Gastrocnemius medialis (tissue), 4 donors: ENCODE measurements around the gene CHIC2. TPM values are rescaled to one million over a fixed set of nuclear protein-coding genes. Genes with fewer than 3 reads are reported as not detected.
A peak's percentile ranks its signal among the peaks of the same experiment; 100 is the strongest.

Experiments
- ATAC-seq, 2 donors: fragments of 150-250 bp; one replicate each; pipeline ENCODE4 v1.9.1; 2016
- DNase-seq, 2 donors: peaks; one replicate each; pipeline ENCODE4 v3.0.0-alpha.2; 2019
- H3K27ac ChIP-seq, 4 donors: fragments of 200-600 bp; sonication (generic); 1 replicate in 1 of 4; 2 replicates in 3 of 4; pipeline ENCODE4 v1.5.1; 2016 to 2018; ENCODE audit warnings: mild to moderate bottlenecking in 2 of 4, moderate library complexity in 1 of 4
- H3K27me3 ChIP-seq, 3 donors: fragments of 200-600 bp; sonication (generic) in 2 of 3; 1 replicate in 1 of 3; 2 replicates in 2 of 3; pipeline versions ENCODE4 v1.5.1 to v1.6.0; 2016 to 2019; ENCODE audit warnings: mild to moderate bottlenecking in 1 of 3, moderate library complexity in 1 of 3
- H3K36me3 ChIP-seq, 2 donors: fragments of 200-600 bp; sonication (generic) in 1 of 2; one replicate each; pipeline ENCODE4 v1.5.1; 2017 to 2018
- H3K4me1 ChIP-seq, 2 donors: fragments of 200-600 bp; sonication (generic) in 1 of 2; one replicate each; pipeline ENCODE4 v1.5.1; 2016 to 2017; ENCODE audit warnings: mild to moderate bottlenecking in 2 of 2
- H3K4me3 ChIP-seq, 4 donors: fragments of 200-600 bp; sonication (generic) in 3 of 4; 1 replicate in 1 of 4; 2 replicates in 3 of 4; pipeline ENCODE4 v1.5.1; 2016 to 2019; ENCODE audit warnings: mild to moderate bottlenecking in 2 of 4
- H3K9me3 ChIP-seq, 3 donors: fragments of 200-600 bp; sonication (generic) in 2 of 3; 1 replicate in 1 of 3; 2 replicates in 2 of 3; pipeline ENCODE4 v1.5.1; 2016 to 2019
- POLR2A ChIP-seq, 2 donors: fragments of 450-650 bp; IDR thresholded peaks; one replicate each; pipeline ENCODE4 v1.6.1; 2017; ENCODE audit warnings: antibody characterized with exemption in 2 of 2, mild to moderate bottlenecking in 2 of 2, moderate library complexity in 2 of 2
- in situ Hi-C, 4 donors: fragments of 200-750 bp; cut with MboI; loops; one replicate each; pipeline versions ENCODE4 v1.15.0 to v1.8.0; 2017; ENCODE audit warnings: low sequenced_read_pairs in 4 of 4
- intact Hi-C: fragments of 100-400 bp; cut with DNase I; formaldehyde crosslinking; loops from one replicate; pipeline ENCODE4 v1.15.1; 2023; ENCODE audit warnings: low total_unique reads
- total RNA-seq, 4 donors: library from RNA; depleted of rRNA; stranded (reverse); fragments of >200 nt; gene quantifications; one replicate each; pipeline versions ENCODE4 v1.1.0 to v1.2.3, GENCODE V29; 2016
- TF ChIP-seq, protein P1 (sequence below), 5 experiments: fragments of 450-650 bp in 3 of 5; fragments of 200-600 bp in 2 of 5; sonication (generic) in 2 of 5; IDR thresholded peaks in 4 of 5; conservative IDR thresholded peaks in 1 of 5; 1 replicate in 4 of 5; 2 replicates in 1 of 5; pipeline ENCODE4 v1.5.1; 2016 to 2019; ENCODE audit warnings: antibody characterized with exemption in 5 of 5, mild to moderate bottlenecking in 3 of 5, moderate library complexity in 3 of 5

CHIC2 gene
- total RNA-seq, 4 donors from 2014 or later, result 11.9 to 18.6 (median 15.5) TPM

GRCh38 chr4:54082168-54082567 lies 17.8 kb upstream of the CHIC2 start:
- TF ChIP-seq, protein P1, sequence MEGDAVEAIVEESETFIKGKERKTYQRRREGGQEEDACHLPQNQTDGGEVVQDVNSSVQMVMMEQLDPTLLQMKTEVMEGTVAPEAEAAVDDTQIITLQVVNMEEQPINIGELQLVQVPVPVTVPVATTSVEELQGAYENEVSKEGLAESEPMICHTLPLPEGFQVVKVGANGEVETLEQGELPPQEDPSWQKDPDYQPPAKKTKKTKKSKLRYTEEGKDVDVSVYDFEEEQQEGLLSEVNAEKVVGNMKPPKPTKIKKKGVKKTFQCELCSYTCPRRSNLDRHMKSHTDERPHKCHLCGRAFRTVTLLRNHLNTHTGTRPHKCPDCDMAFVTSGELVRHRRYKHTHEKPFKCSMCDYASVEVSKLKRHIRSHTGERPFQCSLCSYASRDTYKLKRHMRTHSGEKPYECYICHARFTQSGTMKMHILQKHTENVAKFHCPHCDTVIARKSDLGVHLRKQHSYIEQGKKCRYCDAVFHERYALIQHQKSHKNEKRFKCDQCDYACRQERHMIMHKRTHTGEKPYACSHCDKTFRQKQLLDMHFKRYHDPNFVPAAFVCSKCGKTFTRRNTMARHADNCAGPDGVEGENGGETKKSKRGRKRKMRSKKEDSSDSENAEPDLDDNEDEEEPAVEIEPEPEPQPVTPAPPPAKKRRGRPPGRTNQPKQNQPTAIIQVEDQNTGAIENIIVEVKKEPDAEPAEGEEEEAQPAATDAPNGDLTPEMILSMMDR (IDR thresholded peaks at IDR 0.05 in 4 of 5, conservative IDR thresholded peaks at IDR 0.05 in 1 of 5), result no peak
- Histone ChIP-seq H3K36me3 (no peaks in the 10 kb centered on the region), H3K27me3 (no peaks in the 10 kb centered on the region), H3K9me3 (no peaks in the 10 kb centered on the region), H3K4me3 (no peak overlapping the region), H3K27ac (peak overlapping the region in 2 of 4 donors; percentile 45 to 62), H3K4me1 (peaks cover 6 to 10% of the 10 kb centered on the region in 2 donors)
- ATAC-seq (peak in 1 of 2 donors; percentile 40), DNase-seq (peak in 1 of 2 donors; percentile 30)
- in situ Hi-C loops (no loop called here), intact Hi-C loops (no loop called here)

DNA sequence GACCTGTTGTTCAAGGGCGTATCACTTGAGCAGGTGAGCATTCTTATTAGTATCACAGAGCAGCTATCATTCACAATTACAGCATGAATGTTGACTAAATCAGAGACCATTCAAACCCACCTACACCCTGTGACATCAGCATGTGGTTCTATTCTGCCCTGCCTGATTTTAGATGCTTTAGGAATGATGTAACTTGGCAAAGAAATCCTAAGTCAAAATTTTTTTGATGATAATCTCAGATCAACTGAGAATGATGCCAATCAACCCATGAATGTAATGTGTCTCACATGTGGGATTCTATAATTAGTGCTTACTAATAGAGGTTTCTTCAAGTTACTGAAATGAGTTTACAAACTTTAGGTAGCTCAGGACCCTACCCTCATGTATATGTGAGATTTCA lies 13.4 kb upstream of the CHIC2 start:
- Histone ChIP-seq H3K36me3 (no peaks in the 10 kb centered on the region), H3K27ac (no peak overlapping the region), H3K9me3 (no peaks in the 10 kb centered on the region), H3K4me1 (no peaks in the 10 kb centered on the region), H3K27me3 (no peaks in the 10 kb centered on the region), H3K4me3 (no peak overlapping the region)
- TF ChIP-seq, protein P1 (IDR thresholded peaks at IDR 0.05 in 4 of 5, conservative IDR thresholded peaks at IDR 0.05 in 1 of 5), result no peak
- TF ChIP-seq POLR2A (IDR thresholded peaks at IDR 0.05), result no peak
- intact Hi-C loops (no loop called here), in situ Hi-C loops (no loop called here)
- DNase-seq (no peak), ATAC-seq (no peak)

GRCh38 chr4:54076673-54077072 lies 12.3 kb upstream of the CHIC2 start:
- H3K27me3 ChIP-seq, result no peaks in the 10 kb centered on the region
- intact Hi-C loops, result no loop called here
- in situ Hi-C loops, result no loop called here
- no peaks in the 10 kb centered on the region for H3K4me1 ChIP-seq
- no peak for TF ChIP-seq POLR2A (IDR thresholded peaks at IDR 0.05)
- TF ChIP-seq, protein P1 (IDR thresholded peaks at IDR 0.05 in 4 of 5, conservative IDR thresholded peaks at IDR 0.05 in 1 of 5), result no peak
- no peak overlapping the region for H3K27ac ChIP-seq
- H3K9me3 ChIP-seq, result no peaks in the 10 kb centered on the region
- H3K36me3 ChIP-seq, result no peaks in the 10 kb centered on the region
- no peak overlapping the region for H3K4me3 ChIP-seq
- DNase-seq, result no peak
- ATAC-seq, result no peak

- no peak for DNase-seq
- intact Hi-C loops (no loop called here), in situ Hi-C loops (no loop called here)
- H3K27ac ChIP-seq, result no peak overlapping the region
- no peak for ATAC-seq
- no peaks in the 10 kb centered on the region for H3K9me3 ChIP-seq
- no peak for TF ChIP-seq POLR2A (IDR thresholded peaks at IDR 0.05)
- TF ChIP-seq, protein P1 (IDR thresholded peaks at IDR 0.05 in 4 of 5, conservative IDR thresholded peaks at IDR 0.05 in 1 of 5), result no peak
- H3K4me1 ChIP-seq, result no peaks in the 10 kb centered on the region
- H3K36me3 ChIP-seq, result no peaks in the 10 kb centered on the region
- no peak overlapping the region for H3K4me3 ChIP-seq
- H3K27me3 ChIP-seq, result no peaks in the 10 kb centered on the region
These were observed 10.0 kb upstream of the CHIC2 start for GRCh38 chr4:54074381-54074780.

GRCh38 chr4:54073271-54073880 lies 9.0 kb upstream of the CHIC2 start:
- H3K36me3 ChIP-seq, result no peaks in the 10 kb centered on the region
- no peak for TF ChIP-seq POLR2A (IDR thresholded peaks at IDR 0.05)
- TF ChIP-seq, protein P1 (IDR thresholded peaks at IDR 0.05 in 4 of 5, conservative IDR thresholded peaks at IDR 0.05 in 1 of 5), result no peak
- H3K4me1 ChIP-seq, result no peaks in the 10 kb centered on the region
- ATAC-seq, result no peak
- H3K27me3 ChIP-seq, result no peaks in the 10 kb centered on the region
- H3K4me3 ChIP-seq, result no peak overlapping the region
- intact Hi-C loops, result no loop called here
- in situ Hi-C loops, result no loop called here
- no peaks in the 10 kb centered on the region for H3K9me3 ChIP-seq
- H3K27ac ChIP-seq, result no peak overlapping the region
- DNase-seq, result no peak
